CD4-positive, alpha-beta T cell treated with Interleukin-2 at 100 ng/mL for 4 hours (primary cell): ENCODE measurements around the gene AXDND1.
"Not testable (repeated sequence)": the region's sequence is repeated elsewhere in the genome, so short reads cannot be mapped to it uniquely, and the experiment has no call there.

Experiments
- DNase-seq: peaks from one replicate; pipeline ENCODE4 v3.0.0-alpha.2; 2020; ENCODE audit warnings: low spot score

Gene AXDND1

GRCh38 chr1:179474713-179475112 is 108.9 kb downstream of the AXDND1 start:
- DNase-seq: no peak

DNA sequence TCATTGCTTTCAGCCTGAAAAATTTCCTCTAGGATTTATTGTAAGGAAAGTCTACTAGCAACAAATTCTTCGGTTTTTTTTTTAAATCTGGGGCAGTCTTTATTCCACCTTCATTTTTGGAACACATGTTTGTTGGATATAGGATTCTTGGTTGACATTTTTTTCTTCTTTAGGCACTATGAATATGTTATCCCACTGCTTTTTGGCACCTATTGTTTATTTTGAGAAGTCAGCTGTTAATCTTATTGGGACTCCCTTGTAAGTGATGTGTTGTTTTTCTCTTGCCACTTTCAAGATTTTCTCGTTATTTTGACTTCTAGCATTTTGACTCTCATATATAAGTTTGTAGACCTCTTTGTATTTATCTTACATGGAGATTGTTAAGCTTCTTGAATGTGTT is 110.7 kb downstream of the AXDND1 start:
- no peak for DNase-seq

DNA sequence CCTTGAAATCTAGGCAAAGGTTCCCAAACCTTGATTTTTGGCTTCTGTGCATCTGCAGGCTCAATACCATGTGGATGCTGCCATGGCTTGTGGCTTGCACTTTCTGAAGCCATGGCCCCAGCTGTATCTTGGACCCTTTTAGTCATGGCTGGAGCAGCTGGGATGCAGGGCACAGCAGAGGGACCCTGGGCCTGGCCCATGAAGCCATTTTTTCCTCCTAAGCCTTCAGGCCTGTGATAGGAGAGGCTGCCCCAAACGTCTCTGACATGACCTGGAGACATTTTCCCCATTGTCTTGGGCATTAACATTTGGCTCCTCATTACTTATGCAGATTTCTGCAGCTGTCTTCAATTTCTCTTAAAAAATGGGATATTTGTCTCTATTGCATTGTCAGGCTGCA is 112.6 kb downstream of the AXDND1 start:
- DNase-seq: no peak

DNA sequence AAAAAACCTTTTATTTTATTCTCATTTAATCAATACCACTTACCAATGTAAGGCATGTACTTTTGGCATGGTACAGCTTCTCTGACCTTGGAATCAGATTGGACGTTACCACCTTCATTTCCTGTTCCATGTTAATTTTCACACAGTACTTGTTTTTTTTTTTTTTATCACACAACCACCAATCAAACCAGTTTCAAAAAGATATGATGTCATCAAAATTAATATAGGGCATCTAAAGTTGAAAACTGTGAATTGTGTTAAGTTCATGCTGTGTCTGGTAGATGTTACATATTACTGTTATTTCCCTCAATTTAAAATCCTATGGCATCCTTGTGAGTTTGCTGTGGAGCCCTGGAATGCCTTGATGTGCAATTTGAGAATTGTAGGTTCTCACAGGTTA is 124.8 kb downstream of the AXDND1 start:
- no peak for DNase-seq

GRCh38 chr1:179493323-179493722 is 127.6 kb downstream of the AXDND1 start:
- DNase-seq: no peak

- no peak for DNase-seq
Measured at GRCh38 chr1:179506199-179506598, 140.4 kb downstream of the AXDND1 start.

- DNase-seq: no peak
Measured at GRCh38 chr1:179509384-179509783, 143.6 kb downstream of the AXDND1 start.

DNA sequence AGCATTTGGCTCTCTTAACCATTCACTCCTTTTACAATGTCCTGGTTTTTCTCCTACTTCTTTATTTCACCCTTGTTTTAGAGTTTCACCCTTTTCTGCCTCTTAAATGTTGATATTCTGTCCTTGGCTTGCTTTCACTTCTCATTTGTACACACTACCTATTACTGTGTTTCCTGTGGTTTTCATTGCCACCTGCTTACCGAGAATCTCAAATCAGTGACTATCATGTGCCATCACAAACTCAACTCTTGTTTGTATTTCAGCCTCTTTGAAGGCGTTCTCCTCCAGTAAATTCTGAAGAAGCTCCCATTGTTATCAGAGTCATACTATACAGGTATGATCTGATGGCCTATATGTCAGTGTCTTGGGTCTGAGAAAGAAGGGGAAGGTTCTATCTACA is 144.3 kb downstream of the AXDND1 start:
- DNase-seq: no peak

GRCh38 chr1:179516976-179517705 is 151.4 kb downstream of the AXDND1 start:
- DNase-seq: no peak

DNA sequence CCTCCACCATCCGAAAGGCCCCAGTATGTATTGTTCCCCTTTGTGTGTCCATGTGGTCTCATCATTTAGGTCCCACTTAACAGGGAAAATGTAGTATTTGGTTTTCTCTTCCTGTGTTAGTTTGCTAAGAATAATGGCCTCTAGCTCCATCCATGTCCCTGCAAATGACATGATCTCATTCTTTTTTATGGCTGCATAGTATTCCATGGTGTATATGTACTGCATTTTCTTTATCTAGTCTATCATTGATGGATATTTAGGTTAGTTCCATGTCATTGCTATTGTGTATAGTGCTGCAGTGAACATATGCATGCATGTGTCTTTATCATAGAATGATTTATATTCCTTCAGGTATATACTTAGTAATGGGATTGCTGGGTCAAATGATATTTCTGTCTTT is 152.8 kb downstream of the AXDND1 start:
- not testable (repeated sequence) for DNase-seq

- no peak for DNase-seq
Measured at GRCh38 chr1:179529482-179530195, 163.9 kb downstream of the AXDND1 start.

DNA sequence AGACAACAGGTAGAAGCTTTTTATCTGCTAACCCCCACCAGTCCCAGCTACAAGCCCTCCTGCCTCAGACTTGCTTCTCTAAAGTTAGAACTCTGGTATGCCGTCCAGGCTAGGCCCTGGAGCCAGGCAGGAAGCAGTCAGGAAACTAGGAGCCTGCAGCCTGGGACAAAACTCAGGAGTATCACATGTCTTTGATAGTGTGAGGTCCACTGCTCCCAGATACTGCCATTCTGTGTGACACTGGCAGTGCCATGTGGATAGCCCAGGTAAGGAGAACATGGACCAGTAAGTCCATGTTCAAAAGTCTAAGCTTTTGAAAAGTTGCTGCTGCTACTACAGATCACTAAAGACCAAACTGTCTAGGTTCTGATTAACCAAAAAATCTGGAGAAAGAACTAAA is 164.6 kb downstream of the AXDND1 start:
- DNase-seq: no peak

- DNase-seq: no peak
Measured at GRCh38 chr1:179541774-179542173, 176.0 kb downstream of the AXDND1 start.

DNA sequence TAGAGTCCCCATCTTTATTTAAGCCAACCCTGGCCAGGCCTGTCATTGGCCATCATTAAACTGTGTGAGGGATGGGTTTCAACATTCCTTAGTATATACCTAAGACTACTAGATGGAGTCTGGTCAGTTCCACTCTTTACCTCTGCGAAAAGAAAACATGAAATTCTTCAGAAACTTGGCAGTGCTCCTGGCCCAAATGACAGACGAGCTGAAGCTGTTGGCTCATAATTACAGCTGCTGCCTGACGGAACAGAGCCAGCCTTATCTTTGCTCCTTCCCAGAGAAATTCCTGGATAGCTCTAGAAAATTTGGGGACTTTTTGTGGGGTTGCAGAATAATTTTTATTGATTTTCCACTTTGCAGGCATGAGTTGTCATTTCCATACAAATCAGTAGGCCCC is 179.6 kb downstream of the AXDND1 start:
- DNase-seq: no peak

- DNase-seq: no peak
Measured at GRCh38 chr1:179547021-179547535, 181.3 kb downstream of the AXDND1 start.

DNA sequence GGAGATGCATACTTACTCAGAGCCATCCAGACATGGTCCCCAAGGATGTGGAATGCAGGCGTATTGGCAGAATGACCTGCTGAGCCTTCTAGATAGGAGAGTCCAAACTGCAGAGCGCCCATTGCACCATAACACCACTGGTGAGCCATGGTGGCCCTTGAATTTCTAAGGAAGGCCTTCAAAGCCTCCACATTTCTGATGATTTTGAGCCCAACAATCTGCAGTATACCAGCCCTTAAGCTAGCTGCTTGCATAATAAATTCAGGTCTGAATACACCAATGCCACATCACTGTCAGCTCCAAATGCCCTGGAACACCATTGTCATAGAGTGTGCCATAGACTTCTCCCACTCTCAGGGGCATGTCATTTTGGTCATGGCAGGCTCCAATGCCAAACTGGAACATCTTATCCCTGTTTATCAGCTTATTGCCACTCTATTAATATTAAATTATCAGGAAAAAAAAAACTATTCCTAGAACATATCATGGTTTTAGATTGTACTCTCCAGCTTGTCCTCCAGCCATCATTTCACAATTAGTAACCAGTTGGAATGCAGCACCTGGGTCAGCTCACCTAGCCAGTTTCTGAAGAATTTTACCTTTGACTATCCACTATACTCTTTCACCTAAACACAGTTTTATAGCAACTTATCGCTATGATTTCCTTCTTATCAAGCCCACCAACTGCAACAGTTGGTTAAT is 183.0 kb downstream of the AXDND1 start:
- DNase-seq: no peak

DNA sequence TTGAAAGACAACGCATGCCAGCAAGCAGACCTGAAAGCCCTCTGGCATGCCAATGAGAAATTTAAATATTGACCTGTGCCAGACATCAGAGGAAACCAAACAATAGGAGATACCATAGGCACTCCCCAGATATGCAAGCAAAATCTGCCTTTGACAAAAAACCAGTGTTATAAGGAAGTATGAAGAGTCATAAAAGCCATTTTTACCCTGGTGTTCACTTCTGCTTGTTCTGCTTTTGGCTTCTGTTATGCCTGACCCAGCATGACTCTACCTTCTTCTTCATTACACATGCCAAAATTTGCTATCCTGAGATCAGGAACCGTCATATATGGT is 183.6 kb downstream of the AXDND1 start:
- no peak for DNase-seq

GRCh38 chr1:179550746-179551682 is 185.2 kb downstream of the AXDND1 start:
- no peak for DNase-seq

GRCh38 chr1:179554427-179554826 is 188.7 kb downstream of the AXDND1 start:
- no peak for DNase-seq

- no peak for DNase-seq
Measured at GRCh38 chr1:179558078-179558477, 192.3 kb downstream of the AXDND1 start.

DNA sequence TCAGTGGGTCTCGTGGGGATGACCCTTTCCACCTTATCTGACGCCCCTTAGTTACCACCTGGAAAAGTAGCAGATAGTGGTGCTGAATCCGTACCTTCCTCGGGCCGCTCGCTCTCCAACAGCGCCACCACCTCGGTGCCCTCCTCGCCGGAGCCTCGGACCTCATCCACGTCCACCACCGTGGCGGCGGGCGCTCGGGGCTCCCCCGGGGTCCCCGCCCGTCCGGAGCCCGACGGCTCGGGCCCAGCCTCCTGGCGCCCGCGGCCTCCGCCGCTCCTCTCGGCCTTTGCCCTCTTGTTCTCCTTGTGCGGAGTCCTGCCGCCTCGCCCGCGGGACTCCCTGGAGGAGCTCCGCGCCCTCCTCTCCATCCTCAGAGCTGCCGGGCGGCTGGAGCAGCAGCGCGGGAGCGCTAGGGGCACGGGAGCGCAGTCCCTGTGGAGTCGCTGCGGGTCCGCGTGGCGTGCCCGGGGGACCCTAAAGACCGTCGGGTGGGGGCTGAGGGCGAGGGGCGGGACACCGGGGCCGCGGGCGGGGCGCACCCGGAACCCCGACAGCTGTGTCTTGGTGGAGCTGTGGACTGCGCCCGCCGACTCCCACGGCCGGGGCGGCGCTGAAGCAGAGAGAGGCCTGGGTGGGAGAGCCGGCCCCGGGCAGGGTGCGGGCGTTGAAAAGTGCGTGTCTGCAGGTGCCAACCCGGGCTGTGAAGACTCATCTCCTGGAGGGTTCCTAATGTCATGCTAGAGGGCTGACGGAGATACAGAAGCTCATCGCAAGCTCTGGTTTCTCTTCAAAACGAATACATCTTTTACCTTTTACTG is 209.9 kb downstream of the AXDND1 start, which contains the start of gene NPHS2:
TSS of gene NPHS2 (minus strand) at position 452 of the 818 bp plus-strand sequence. CDS start at position 368, 84 bp downstream.
- no peak for DNase-seq
